CD8-positive, alpha-beta memory T cell (primary cell): Measurements from ENCODE around the gene CDKN1B. TPM values are rescaled to one million over a fixed set of nuclear protein-coding genes. Genes with fewer than 3 reads are reported as not detected.

Experiments
- CTCF ChIA-PET: fragments of 350-600 bp; sonication (Branson Sonifier 250); formaldehyde crosslinking; loops from one replicate; lab custom pipeline; 2021; ENCODE audit warnings: antibody characterized with exemption; lab: Charles Lee
- POLR2A ChIA-PET: fragments of 350-600 bp; sonication (Branson Sonifier 250); formaldehyde crosslinking; loops from one replicate; lab custom pipeline; 2021; ENCODE audit warnings: antibody characterized with exemption; lab: Charles Lee
- DNase-seq, 5 donors: peaks; one replicate each; pipeline versions ENCODE4 v3.0.0 to v3.0.0-alpha.2; 2020 to 2022; ENCODE audit warnings: mixed read lengths in 1 of 5
- H3K27ac ChIP-seq: one replicate; pipeline ENCODE4 v1.7.0; 2013; ENCODE audit warnings: low read depth, mild to moderate bottlenecking, low read length, moderate library complexity
- H3K27me3 ChIP-seq: 2 replicates; pipeline ENCODE4 v1.7.0; 2013; ENCODE audit warnings: low read length, mild to moderate bottlenecking; ENCODE audit not compliant: insufficient read depth, poor library complexity, severe bottlenecking
- H3K36me3 ChIP-seq: 2 replicates; pipeline ENCODE4 v1.7.0; 2013; ENCODE audit warnings: mild to moderate bottlenecking, low read length, moderate library complexity; ENCODE audit not compliant: insufficient read depth
- H3K4me1 ChIP-seq: 2 replicates; pipeline ENCODE4 v1.7.0; 2013; ENCODE audit warnings: mild to moderate bottlenecking, low read length, moderate library complexity; ENCODE audit not compliant: insufficient read depth
- H3K4me3 ChIP-seq: 2 replicates; pipeline ENCODE4 v1.7.0; 2013; ENCODE audit warnings: mild to moderate bottlenecking, low read length
- H3K9me3 ChIP-seq: 2 replicates; pipeline ENCODE4 v1.7.0; 2013; ENCODE audit warnings: mild to moderate bottlenecking, low read length
- H3K27ac Mint-ChIP-seq, 8 donors: one replicate each; pipeline ENCODE4 v1.8.0; 2020 to 2021; ENCODE audit warnings: mixed read lengths in 8 of 8, mild to moderate bottlenecking in 6 of 8, inconsistent platforms in 3 of 8, moderate library complexity in 3 of 8
- H3K27me3 Mint-ChIP-seq, 2 donors: one replicate each; pipeline ENCODE4 v1.8.0; 2020 to 2021; ENCODE audit warnings: mixed read lengths in 2 of 2, mild to moderate bottlenecking in 1 of 2, moderate library complexity in 1 of 2
- H3K36me3 Mint-ChIP-seq, 3 donors: one replicate each; pipeline ENCODE4 v1.8.0; 2020 to 2021; ENCODE audit warnings: mixed read lengths in 3 of 3, inconsistent platforms in 1 of 3, mild to moderate bottlenecking in 1 of 3
- H3K4me1 Mint-ChIP-seq, 3 donors: one replicate each; pipeline ENCODE4 v1.8.0; 2020 to 2021; ENCODE audit warnings: mixed read lengths in 3 of 3, inconsistent platforms in 1 of 3, mild to moderate bottlenecking in 1 of 3
- H3K4me3 Mint-ChIP-seq, 7 donors: one replicate each; pipeline ENCODE4 v1.8.0; 2020 to 2021; ENCODE audit warnings: mixed read lengths in 7 of 7, mild to moderate bottlenecking in 6 of 7, moderate library complexity in 4 of 7, inconsistent platforms in 2 of 7
- H3K9me3 Mint-ChIP-seq, 5 donors: one replicate each; pipeline ENCODE4 v1.8.0; 2020 to 2022; ENCODE audit warnings: mixed read lengths in 5 of 5, mild to moderate bottlenecking in 3 of 5, moderate library complexity in 2 of 5, inconsistent platforms in 1 of 5
- polyA plus RNA-seq: library from polyadenylated mRNA; unstranded; fragments of 300-500 nt; fragmentation: Illumina TruSeq; gene quantifications from one replicate; pipeline ENCODE4 v1.2.3, GENCODE V29; 2021
- total RNA-seq, 2 experiments: library from RNA; stranded (reverse); gene quantifications; one replicate each; pipeline ENCODE4 v1.2.3, GENCODE V29; 2021

The CDKN1B gene
- total and polyA plus RNA-seq, 3 experiments from 2014 or later, result 10.0 to 48.7 (median 47.1) TPM

- no peaks in the 10 kb centered on the region for H3K27me3 ChIP-seq
- Mint-ChIP-seq H3K27me3 (no peaks in the 10 kb centered on the region), H3K4me1 (peaks cover 0 to 13% (median 0%) of the 10 kb centered on the region in 3 donors), H3K9me3 (no peaks in the 10 kb centered on the region), H3K27ac (peak overlapping the region in 2 of 8 donors; percentile 12 to 45), H3K4me3 (no peak overlapping the region), H3K36me3 (peaks cover 0 to 7% (median 2%) of the 10 kb centered on the region in 3 donors)
- H3K4me1 ChIP-seq, result peaks cover 8% of the 10 kb centered on the region
- H3K27ac ChIP-seq, result no peak overlapping the region
- CTCF ChIA-PET, result interaction anchor here (1.8 to 1.9 kb wide), 2 partner anchors 34 to 47 kb away, joined by 5 to 7 read pairs; no protein-coding TSS in a partner anchor
- DNase-seq, result no peak
- H3K9me3 ChIP-seq, result no peaks in the 10 kb centered on the region
- H3K36me3 ChIP-seq, result no peaks in the 10 kb centered on the region
- POLR2A ChIA-PET, result no interaction called here
- no peak overlapping the region for H3K4me3 ChIP-seq
These were observed 27.4 kb upstream of the CDKN1B start for GRCh38 chr12:12689647-12690300.

- DNase-seq, result no peak
- H3K27me3 ChIP-seq, result no peaks in the 10 kb centered on the region
- H3K9me3 ChIP-seq, result no peaks in the 10 kb centered on the region
- ChIA-PET POLR2A (interaction anchor here (0.6 kb wide), 2 partner anchors 45 to 46 kb away, joined by 3 read pairs; no protein-coding TSS in a partner anchor), CTCF (interaction anchor here (0.5 kb wide), 1 partner anchor 10 kb away, joined by 3 read pairs; no protein-coding TSS in a partner anchor)
- no peak overlapping the region for H3K4me3 ChIP-seq
- H3K4me1 ChIP-seq, result peaks cover 15% of the 10 kb centered on the region
- H3K4me3 Mint-ChIP-seq, result no peak overlapping the region
- no peak overlapping the region for H3K27ac Mint-ChIP-seq
- peaks cover under 1 to 7% (median 1%) of the 10 kb centered on the region in 3 donors for H3K36me3 Mint-ChIP-seq
- H3K4me1 Mint-ChIP-seq, result peaks cover 8 to 25% (median 10%) of the 10 kb centered on the region in 3 donors
- no peaks in the 10 kb centered on the region for H3K36me3 ChIP-seq
- H3K9me3 Mint-ChIP-seq, result no peaks in the 10 kb centered on the region
- H3K27ac ChIP-seq, result no peak overlapping the region
- H3K27me3 Mint-ChIP-seq, result no peaks in the 10 kb centered on the region
These were observed 25.6 kb upstream of the CDKN1B start for GRCh38 chr12:12691549-12691948.

GRCh38 chr12:12693111-12693671 is 24.0 kb upstream of the CDKN1B start:
- Mint-ChIP-seq H3K36me3 (peaks cover 0 to 2% (median 0%) of the 10 kb centered on the region in 3 donors), H3K27ac (peak overlapping the region in 1 of 8 donors; percentile 1), H3K4me3 (peak overlapping the region in 1 of 7 donors; percentile 40), H3K9me3 (no peaks in the 10 kb centered on the region), H3K27me3 (no peaks in the 10 kb centered on the region), H3K4me1 (peaks cover 22 to 42% (median 24%) of the 10 kb centered on the region in 3 donors)
- H3K4me3 ChIP-seq, result no peak overlapping the region
- no peaks in the 10 kb centered on the region for H3K9me3 ChIP-seq
- no peak overlapping the region for H3K27ac ChIP-seq
- peaks cover 26% of the 10 kb centered on the region for H3K4me1 ChIP-seq
- no peaks in the 10 kb centered on the region for H3K36me3 ChIP-seq
- ChIA-PET CTCF (interaction anchor here (1.6 kb wide), 1 partner anchor 44 kb away, joined by 7 read pairs; no protein-coding TSS in a partner anchor), POLR2A (interaction anchor here (1.3 kb wide), 1 partner anchor 21 kb away, joined by 3 read pairs; no protein-coding TSS in a partner anchor)
- DNase-seq, result no peak
- H3K27me3 ChIP-seq, result no peaks in the 10 kb centered on the region

- Mint-ChIP-seq H3K36me3 (peaks cover 0 to 4% (median 2%) of the 10 kb centered on the region in 3 donors), H3K4me3 (peak overlapping the region; percentile 87 to 99 (median 94)), H3K9me3 (no peaks in the 10 kb centered on the region), H3K27ac (peak overlapping the region; percentile 99 to 100 (median 100)), H3K4me1 (peaks cover 26 to 40% (median 32%) of the 10 kb centered on the region in 3 donors), H3K27me3 (no peaks in the 10 kb centered on the region)
- peak overlapping the region; percentile 98 for H3K27ac ChIP-seq
- peak; percentile 87 to 96 (median 93) for DNase-seq
- no peaks in the 10 kb centered on the region for H3K9me3 ChIP-seq
- ChIA-PET CTCF (interaction anchor here (0.8 to 3.0 kb wide), 11 partner anchors 12 to 338 kb away, joined by 3 to 13 read pairs (median 5); partner anchors contain the start of gene CDKN1B), POLR2A (interaction anchor here (0.5 to 4.8 kb wide), 14 partner anchors 9 to 347 kb away, joined by 3 to 168 read pairs (median 8); partner anchors contain the start of genes BORCS5 and CDKN1B)
- H3K4me3 ChIP-seq, result peak overlapping the region; percentile 80
- peaks cover 19% of the 10 kb centered on the region for H3K4me1 ChIP-seq
- no peaks in the 10 kb centered on the region for H3K36me3 ChIP-seq
- H3K27me3 ChIP-seq, result no peaks in the 10 kb centered on the region
These were observed 20.4 kb upstream of the CDKN1B start for GRCh38 chr12:12696562-12697383.

- no peak overlapping the region for H3K27ac ChIP-seq
- Mint-ChIP-seq H3K27ac (peak overlapping the region; percentile 21 to 100 (median 64)), H3K36me3 (peaks cover 0 to 4% (median 2%) of the 10 kb centered on the region in 3 donors), H3K27me3 (no peaks in the 10 kb centered on the region), H3K4me1 (peaks cover 31 to 49% (median 42%) of the 10 kb centered on the region in 3 donors), H3K9me3 (no peaks in the 10 kb centered on the region), H3K4me3 (no peak overlapping the region)
- no peaks in the 10 kb centered on the region for H3K27me3 ChIP-seq
- no peak for DNase-seq
- ChIA-PET POLR2A (interaction anchor here (4.8 kb wide), 1 partner anchor 17 kb away, joined by 168 read pairs; the partner anchor contains the start of gene CDKN1B), CTCF (interaction anchor here (1.0 to 3.0 kb wide), 5 partner anchors 15 to 45 kb away, joined by 3 to 13 read pairs (median 3); partner anchors contain the start of gene CDKN1B)
- peaks cover 26% of the 10 kb centered on the region for H3K4me1 ChIP-seq
- H3K4me3 ChIP-seq, result no peak overlapping the region
- no peaks in the 10 kb centered on the region for H3K9me3 ChIP-seq
- H3K36me3 ChIP-seq, result no peaks in the 10 kb centered on the region
These were observed 17.8 kb upstream of the CDKN1B start for GRCh38 chr12:12699345-12699744.

- H3K9me3 ChIP-seq, result no peaks in the 10 kb centered on the region
- no peak overlapping the region for H3K27ac ChIP-seq
- no peak overlapping the region for H3K4me3 Mint-ChIP-seq
- ChIA-PET POLR2A (interaction anchor here (1.0 kb wide), 1 partner anchor 16 kb away, joined by 4 read pairs; no protein-coding TSS in a partner anchor), CTCF (interaction anchor here (0.5 to 1.1 kb wide), 3 partner anchors 12 to 341 kb away, joined by 3 to 4 read pairs (median 4); no protein-coding TSS in a partner anchor)
- H3K36me3 Mint-ChIP-seq, result peaks cover 0 to 4% (median 2%) of the 10 kb centered on the region in 3 donors
- H3K4me3 ChIP-seq, result no peak overlapping the region
- H3K27me3 Mint-ChIP-seq, result no peaks in the 10 kb centered on the region
- no peaks in the 10 kb centered on the region for H3K9me3 Mint-ChIP-seq
- H3K27ac Mint-ChIP-seq, result peak overlapping the region in 1 of 8 donors; percentile 100
- peaks cover 38 to 56% (median 42%) of the 10 kb centered on the region in 3 donors for H3K4me1 Mint-ChIP-seq
- H3K27me3 ChIP-seq, result no peaks in the 10 kb centered on the region
- H3K4me1 ChIP-seq, result peaks cover 35% of the 10 kb centered on the region
- H3K36me3 ChIP-seq, result no peaks in the 10 kb centered on the region
- no peak for DNase-seq
These were observed 16.9 kb upstream of the CDKN1B start for GRCh38 chr12:12700254-12700653.

GRCh38 chr12:12701457-12701856 is 15.7 kb upstream of the CDKN1B start:
- CTCF ChIA-PET, result no interaction called here

More at GRCh38 chr12:12701457-12701856, 15.7 kb upstream of the CDKN1B start:
- H3K27me3 Mint-ChIP-seq, result no peaks in the 10 kb centered on the region
- Histone ChIP-seq H3K4me1 (peaks cover 41% of the 10 kb centered on the region), H3K27me3 (no peaks in the 10 kb centered on the region), H3K36me3 (no peaks in the 10 kb centered on the region), H3K27ac (no peak overlapping the region), H3K9me3 (no peaks in the 10 kb centered on the region), H3K4me3 (no peak overlapping the region)
- H3K27ac Mint-ChIP-seq, result peak overlapping the region in 1 of 8 donors; percentile 41
- H3K9me3 Mint-ChIP-seq, result no peaks in the 10 kb centered on the region
- peaks cover 0 to 4% (median 2%) of the 10 kb centered on the region in 3 donors for H3K36me3 Mint-ChIP-seq
- no peak for DNase-seq
- no peak overlapping the region for H3K4me3 Mint-ChIP-seq
- POLR2A ChIA-PET, result interaction anchor here (0.5 to 0.7 kb wide), 3 partner anchors 9 to 48 kb away, joined by 3 read pairs; no protein-coding TSS in a partner anchor
- peaks cover 29 to 45% (median 35%) of the 10 kb centered on the region in 3 donors for H3K4me1 Mint-ChIP-seq
